ENCODE measurements around the gene RTL10. TPM values are rescaled to one million over a fixed set of nuclear protein-coding genes. Genes with fewer than 3 reads are reported as not detected.

The RTL10 gene
- total RNA-seq, 2 donors from 2014 or later = 20.6 to 22.2 TPM

DNA sequence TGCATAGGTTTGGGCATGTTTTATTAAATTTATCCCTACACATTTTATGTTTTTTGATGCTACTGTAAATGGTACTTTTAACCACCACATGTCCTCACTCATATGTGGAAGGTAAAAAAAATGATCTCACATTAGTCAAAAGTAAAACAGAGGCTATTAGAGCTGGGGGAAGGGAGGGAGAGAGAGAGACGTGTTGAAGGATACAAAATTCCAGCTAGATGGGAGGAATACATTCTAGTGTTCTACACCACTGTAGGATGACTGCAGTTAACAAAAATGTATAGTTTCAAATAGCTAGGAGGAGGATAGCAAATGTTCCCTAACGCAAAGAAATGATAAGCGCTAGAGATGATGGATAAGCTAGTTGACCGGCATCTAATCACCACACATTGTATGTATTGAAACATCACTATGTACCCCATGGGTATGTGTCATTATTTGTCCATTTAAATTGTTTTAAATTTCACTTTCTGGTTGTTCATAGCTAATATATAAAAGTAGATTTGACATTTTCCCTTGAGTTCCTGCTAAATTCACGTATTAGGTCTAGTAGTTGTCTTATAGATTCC is 9.9 kb upstream of the RTL10 start:
- no peak for TF ChIP-seq CTCF (conservative IDR thresholded peaks at IDR 0.05)
- Mint-ChIP-seq H3K9me3 (no peaks in the 10 kb centered on the region), H3K36me3 (ENCODE audit: low read depth) (no peaks in the 10 kb centered on the region), H3K27me3 (ENCODE audit: insufficient read depth) (no peaks in the 10 kb centered on the region), H3K27ac (no peak overlapping the region), H3K4me3 (no peak overlapping the region), H3K4me1 (peaks cover 2% of the 10 kb centered on the region)
- Histone ChIP-seq H3K9me3 (ENCODE audit: control insufficient read depth, low read length) (no peaks in the 10 kb centered on the region), H3K9ac (ENCODE audit: extremely low read depth, low read length, poor library complexity, severe bottlenecking) (no peak overlapping the region), H3K27me3 (ENCODE audit: control insufficient read depth, insufficient read depth, low read length, poor library complexity, severe bottlenecking) (no peaks in the 10 kb centered on the region), H3K36me3 (ENCODE audit: control insufficient read depth, insufficient read depth, low read length) (no peaks in the 10 kb centered on the region), H3K4me1 (ENCODE audit: control insufficient read depth, insufficient read depth, low read length) (no peaks in the 10 kb centered on the region), H3K4me3 (ENCODE audit: low read length) (no peak overlapping the region), H3K27ac (ENCODE audit: low read depth, low read length) (no peak overlapping the region)
- no peak for DNase-seq
- WGBS, 2 experiments (ENCODE audit: insufficient coverage in 1 of 2, insufficient read length in 1 of 2) = 91 to 100% methylated on average over 1 to 4 of the region's 5 CpGs

- Histone ChIP-seq H3K27ac (ENCODE audit: low read depth, low read length) (no peak overlapping the region), H3K4me1 (ENCODE audit: control insufficient read depth, insufficient read depth, low read length) (no peaks in the 10 kb centered on the region), H3K9me3 (ENCODE audit: control insufficient read depth, low read length) (no peaks in the 10 kb centered on the region), H3K4me3 (ENCODE audit: low read length) (no peak overlapping the region), H3K36me3 (ENCODE audit: control insufficient read depth, insufficient read depth, low read length) (no peaks in the 10 kb centered on the region), H3K9ac (ENCODE audit: extremely low read depth, low read length, poor library complexity, severe bottlenecking) (no peak overlapping the region), H3K27me3 (ENCODE audit: control insufficient read depth, insufficient read depth, low read length, poor library complexity, severe bottlenecking) (no peaks in the 10 kb centered on the region)
- no peaks in the 10 kb centered on the region for H3K36me3 Mint-ChIP-seq (ENCODE audit: low read depth)
- H3K4me3 Mint-ChIP-seq = no peak overlapping the region
- no peaks in the 10 kb centered on the region for H3K27me3 Mint-ChIP-seq (ENCODE audit: insufficient read depth)
- no peaks in the 10 kb centered on the region for H3K9me3 Mint-ChIP-seq
- H3K4me1 Mint-ChIP-seq = peaks cover 2% of the 10 kb centered on the region
- H3K27ac Mint-ChIP-seq = no peak overlapping the region
- 92 to 96% methylated on average over 5 of the region's 5 CpGs for WGBS, 2 experiments (ENCODE audit: insufficient coverage in 1 of 2, insufficient read length in 1 of 2)
- TF ChIP-seq CTCF (conservative IDR thresholded peaks at IDR 0.05) = no peak
- peak; percentile 7 for DNase-seq
Measured at GRCh38 chr22:19863571-19863970, 8.9 kb upstream of the RTL10 start.

DNA sequence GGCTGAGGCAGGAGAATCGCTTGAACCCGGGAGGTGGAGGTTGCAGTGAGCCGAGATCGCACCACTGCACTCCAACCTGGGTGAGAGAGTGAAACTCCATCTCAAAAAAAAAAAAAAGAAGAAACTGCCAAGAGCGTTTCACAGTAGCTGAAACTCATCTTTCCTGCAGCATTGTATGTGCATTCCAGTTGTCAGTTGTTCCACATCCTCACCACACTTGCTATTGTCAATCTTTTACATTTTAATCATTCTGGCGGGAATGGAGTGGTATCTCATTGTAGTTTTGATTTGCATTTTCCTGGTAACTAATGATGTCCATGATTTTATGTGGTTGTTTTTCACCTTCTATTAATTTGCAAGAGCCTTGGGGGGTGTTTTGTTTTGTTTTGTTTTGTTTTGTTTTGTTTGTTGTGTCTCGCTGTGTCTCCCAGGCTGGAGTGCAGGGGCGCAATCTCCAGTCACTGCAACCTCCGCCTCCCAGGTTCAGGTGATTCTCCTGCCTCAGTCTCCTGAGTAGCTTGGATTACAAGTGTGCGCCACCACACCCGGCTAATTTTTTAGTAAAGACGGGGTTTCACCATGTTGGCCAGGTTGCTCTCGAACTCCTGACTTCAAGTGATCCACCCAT is 8.1 kb upstream of the RTL10 start:
- Mint-ChIP-seq H3K27me3 (ENCODE audit: insufficient read depth) (no peaks in the 10 kb centered on the region), H3K9me3 (no peaks in the 10 kb centered on the region), H3K27ac (no peak overlapping the region), H3K4me1 (peaks cover 2% of the 10 kb centered on the region), H3K4me3 (no peak overlapping the region), H3K36me3 (ENCODE audit: low read depth) (no peaks in the 10 kb centered on the region)
- H3K27me3 ChIP-seq (ENCODE audit: control insufficient read depth, insufficient read depth, low read length, poor library complexity, severe bottlenecking) = no peaks in the 10 kb centered on the region
- no peak overlapping the region for H3K9ac ChIP-seq (ENCODE audit: extremely low read depth, low read length, poor library complexity, severe bottlenecking)
- TF ChIP-seq CTCF (conservative IDR thresholded peaks at IDR 0.05) = no peak
- no peak overlapping the region for H3K27ac ChIP-seq (ENCODE audit: low read depth, low read length)
- no peak overlapping the region for H3K4me3 ChIP-seq (ENCODE audit: low read length)
- WGBS, 2 experiments (ENCODE audit: insufficient coverage in 1 of 2, insufficient read length in 1 of 2) = 87 to 94% methylated on average over 11 to 12 of the region's 13 CpGs
- no peaks in the 10 kb centered on the region for H3K4me1 ChIP-seq (ENCODE audit: control insufficient read depth, insufficient read depth, low read length)
- H3K9me3 ChIP-seq (ENCODE audit: control insufficient read depth, low read length) = no peaks in the 10 kb centered on the region
- DNase-seq = peak; percentile 27
- no peaks in the 10 kb centered on the region for H3K36me3 ChIP-seq (ENCODE audit: control insufficient read depth, insufficient read depth, low read length)
